SK-N-MC (cell line): ENCODE measurements around the gene MALRD1.

ENCODE experiments used
- EZH2 ChIP-seq: fragments of 200-600 bp; sonication (generic); IDR thresholded peaks from one replicate; pipeline ENCODE4 v1.6.1; 2017; ENCODE audit warnings: antibody characterized with exemption
- FOXP2 ChIP-seq: optimal IDR thresholded peaks from 2 replicates; pipeline ENCODE3; 2011; ENCODE audit warnings: mild to moderate bottlenecking, moderate library complexity; ENCODE audit not compliant: insufficient read depth; ENCODE audit errors: extremely low read length, control extremely low read depth
- POLR2AphosphoS5 ChIP-seq: IDR thresholded peaks from 2 replicates; pipeline ENCODE4 v1.6.1; 2012; ENCODE audit warnings: mild to moderate bottlenecking, low read depth, low read length, borderline replicate concordance

GRCh38 chr10:19041171-19041570, 7.4 kb upstream of the MALRD1 start:
- TF ChIP-seq POLR2AphosphoS5 (no peak), EZH2 (no peak), FOXP2 (no peak)
